ENCODE measurements around the gene HBP1. TPM values are rescaled to one million over a fixed set of nuclear protein-coding genes. Genes with fewer than 3 reads are reported as not detected.
"Not testable (repeated sequence)": the region's sequence is repeated elsewhere in the genome, so short reads cannot be mapped to it uniquely, and the experiment has no call there.

Gene HBP1
- total and polyA plus RNA-seq, 2 experiments from 2014 or later = 55.1 to 66.0 TPM

DNA sequence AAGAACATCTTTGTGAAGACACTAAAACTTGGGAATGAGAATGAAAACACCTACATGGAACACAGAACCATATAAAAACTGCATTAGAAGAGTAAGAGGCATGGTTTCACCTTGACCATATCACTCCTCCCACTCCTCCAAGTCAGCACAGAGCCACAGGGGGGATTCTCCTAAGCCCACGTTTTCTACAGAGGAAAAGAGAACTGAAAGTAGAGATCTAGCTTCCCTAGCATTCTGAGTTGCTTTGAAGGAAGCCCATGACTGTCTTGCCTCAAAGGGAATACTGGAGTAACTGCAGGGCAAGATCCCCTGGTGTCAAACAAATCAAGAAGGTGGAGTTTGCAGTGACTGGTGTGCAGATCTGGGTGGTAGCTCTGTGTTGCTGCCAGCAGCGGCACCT, 43.9 kb downstream of the HBP1 start:
- Histone ChIP-seq H3K27ac (no peak overlapping the region), H3K4me3 (no peak overlapping the region), H3K9me3 (ENCODE audit: low read depth) (no peaks in the 10 kb centered on the region), H3K27me3 (no peaks in the 10 kb centered on the region), H3K36me3 (peaks cover 3% of the 10 kb centered on the region), H3K4me1 (ENCODE audit: low read depth) (no peaks in the 10 kb centered on the region)
- no peak for DNase-seq (ENCODE audit: low read depth in 1 of 2, low spot score in 1 of 2)
- TF ChIP-seq, protein P1, sequence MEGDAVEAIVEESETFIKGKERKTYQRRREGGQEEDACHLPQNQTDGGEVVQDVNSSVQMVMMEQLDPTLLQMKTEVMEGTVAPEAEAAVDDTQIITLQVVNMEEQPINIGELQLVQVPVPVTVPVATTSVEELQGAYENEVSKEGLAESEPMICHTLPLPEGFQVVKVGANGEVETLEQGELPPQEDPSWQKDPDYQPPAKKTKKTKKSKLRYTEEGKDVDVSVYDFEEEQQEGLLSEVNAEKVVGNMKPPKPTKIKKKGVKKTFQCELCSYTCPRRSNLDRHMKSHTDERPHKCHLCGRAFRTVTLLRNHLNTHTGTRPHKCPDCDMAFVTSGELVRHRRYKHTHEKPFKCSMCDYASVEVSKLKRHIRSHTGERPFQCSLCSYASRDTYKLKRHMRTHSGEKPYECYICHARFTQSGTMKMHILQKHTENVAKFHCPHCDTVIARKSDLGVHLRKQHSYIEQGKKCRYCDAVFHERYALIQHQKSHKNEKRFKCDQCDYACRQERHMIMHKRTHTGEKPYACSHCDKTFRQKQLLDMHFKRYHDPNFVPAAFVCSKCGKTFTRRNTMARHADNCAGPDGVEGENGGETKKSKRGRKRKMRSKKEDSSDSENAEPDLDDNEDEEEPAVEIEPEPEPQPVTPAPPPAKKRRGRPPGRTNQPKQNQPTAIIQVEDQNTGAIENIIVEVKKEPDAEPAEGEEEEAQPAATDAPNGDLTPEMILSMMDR (IDR thresholded peaks at IDR 0.05; ENCODE audit: low read depth, low read length) = no peak

DNA sequence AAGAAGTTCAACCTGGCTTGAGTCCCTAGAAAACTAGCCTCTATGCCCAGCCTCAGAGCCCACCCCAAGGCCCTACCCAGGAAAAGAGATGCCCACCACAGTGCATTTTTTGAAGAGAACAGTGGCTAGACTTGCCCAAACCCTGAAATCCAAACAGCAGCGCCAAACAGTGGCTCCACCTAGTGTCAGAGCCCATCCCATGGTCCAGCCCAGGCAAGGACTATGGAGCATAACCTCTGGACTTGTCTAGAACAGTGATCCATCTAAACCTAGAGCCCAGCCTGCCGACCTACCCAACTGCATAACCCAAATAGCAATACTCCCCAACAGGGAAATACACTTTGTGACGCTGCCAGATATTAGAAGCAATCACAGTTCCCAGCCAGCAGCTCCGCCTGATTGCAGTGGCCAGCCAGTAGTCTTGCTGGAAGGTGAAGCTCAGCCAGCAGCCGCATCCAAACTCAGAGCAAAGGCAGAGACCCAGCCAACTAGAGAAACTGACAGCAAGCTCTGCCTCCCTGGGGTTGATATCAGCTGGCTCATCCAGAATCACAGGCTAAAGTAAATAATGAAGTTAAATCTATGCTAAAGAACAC, 44.5 kb downstream of the HBP1 start:
- Histone ChIP-seq H3K27me3 (no peaks in the 10 kb centered on the region), H3K36me3 (peaks cover 3% of the 10 kb centered on the region), H3K4me1 (ENCODE audit: low read depth) (no peaks in the 10 kb centered on the region), H3K4me3 (no peak overlapping the region), H3K27ac (no peak overlapping the region), H3K9me3 (ENCODE audit: low read depth) (no peaks in the 10 kb centered on the region)
- TF ChIP-seq, protein P1 (IDR thresholded peaks at IDR 0.05; ENCODE audit: low read depth, low read length) = no peak
- DNase-seq (ENCODE audit: low read depth in 1 of 2, low spot score in 1 of 2) = no peak

DNA sequence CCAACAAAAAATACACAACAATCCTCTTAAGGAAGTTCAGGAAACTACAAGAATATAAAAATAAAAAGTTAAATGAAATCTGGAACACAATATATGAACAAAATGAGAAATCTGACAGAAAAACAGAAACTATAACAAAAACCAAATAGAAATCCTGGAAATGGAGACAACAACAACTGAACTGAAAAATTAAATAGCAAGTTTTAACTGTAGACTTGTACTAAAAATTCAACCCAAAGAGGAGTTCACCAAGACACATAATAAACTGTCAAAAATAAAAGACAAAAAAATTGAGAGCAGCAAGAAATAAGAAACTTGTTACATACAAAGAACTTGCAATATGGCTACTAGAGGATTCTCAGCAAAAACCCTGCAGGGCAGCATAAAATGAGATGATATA, 45.1 kb downstream of the HBP1 start:
- H3K36me3 ChIP-seq = peaks cover 3% of the 10 kb centered on the region
- H3K4me3 ChIP-seq = no peak overlapping the region
- no peaks in the 10 kb centered on the region for H3K27me3 ChIP-seq
- H3K27ac ChIP-seq = no peak overlapping the region
- TF ChIP-seq, protein P1 (IDR thresholded peaks at IDR 0.05; ENCODE audit: low read depth, low read length) = no peak
- no peaks in the 10 kb centered on the region for H3K4me1 ChIP-seq (ENCODE audit: low read depth)
- no peaks in the 10 kb centered on the region for H3K9me3 ChIP-seq (ENCODE audit: low read depth)
- no peak for DNase-seq (ENCODE audit: low read depth in 1 of 2, low spot score in 1 of 2)

DNA sequence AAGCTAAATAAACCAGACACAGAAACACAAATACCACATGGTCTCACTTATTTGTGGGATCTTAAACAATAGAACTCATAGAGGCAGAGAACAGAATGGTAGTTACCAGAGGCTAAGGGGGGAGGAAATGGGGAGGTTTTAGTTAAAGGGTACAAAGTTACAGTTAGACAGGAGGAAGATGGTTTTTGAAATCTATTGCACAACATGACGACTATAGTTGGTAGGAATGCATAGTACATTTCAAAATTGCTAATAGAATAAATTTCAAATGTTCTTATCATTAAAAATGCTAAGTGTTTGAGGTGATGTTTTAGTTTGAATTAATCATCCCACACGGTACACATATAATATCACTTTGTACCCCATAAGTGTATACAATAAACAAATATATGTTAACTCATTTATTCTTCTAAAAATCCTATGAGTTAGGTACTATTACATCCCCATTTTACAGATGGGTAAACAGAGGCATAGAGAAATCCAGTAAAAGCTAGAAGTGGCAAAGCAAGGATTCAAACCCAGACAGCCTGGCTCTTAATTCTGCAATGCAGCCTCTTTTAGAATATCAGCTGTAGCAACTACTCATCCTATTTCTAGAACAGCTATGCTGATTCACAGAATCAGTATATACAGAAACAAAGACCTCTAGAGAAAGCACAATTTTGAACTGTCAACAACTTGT, 50.9 kb downstream of the HBP1 start:
- TF ChIP-seq, protein P1 (IDR thresholded peaks at IDR 0.05; ENCODE audit: low read depth, low read length) = no peak
- Histone ChIP-seq H3K27me3 (no peaks in the 10 kb centered on the region), H3K36me3 (no peaks in the 10 kb centered on the region), H3K27ac (peak overlapping the region; percentile 9), H3K4me3 (no peak overlapping the region), H3K9me3 (ENCODE audit: low read depth) (no peaks in the 10 kb centered on the region), H3K4me1 (ENCODE audit: low read depth) (peaks cover 21% of the 10 kb centered on the region)
- no peak for DNase-seq (ENCODE audit: low read depth in 1 of 2, low spot score in 1 of 2)

DNA sequence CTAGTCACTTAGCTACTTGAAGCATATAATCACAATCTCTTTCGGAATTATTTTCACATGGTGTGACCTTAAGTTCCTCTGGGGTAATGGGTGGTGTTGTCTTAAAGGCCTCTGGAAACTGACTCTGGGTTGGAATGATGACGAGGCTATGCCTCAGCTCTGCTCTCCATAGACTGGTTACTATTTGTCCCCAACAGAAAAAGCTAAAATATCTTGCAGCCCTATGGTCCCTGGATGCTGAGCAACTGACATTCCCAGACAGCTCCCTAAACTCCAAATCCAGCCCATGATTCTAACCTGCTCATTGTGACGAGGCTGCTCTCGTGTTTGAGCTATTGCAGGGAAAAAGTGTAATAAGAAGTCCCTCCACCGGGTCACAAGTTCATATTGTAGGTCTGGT, 51.6 kb downstream of the HBP1 start:
- H3K4me3 ChIP-seq = no peak overlapping the region
- peak overlapping the region; percentile 9 for H3K27ac ChIP-seq
- peaks cover 25% of the 10 kb centered on the region for H3K4me1 ChIP-seq (ENCODE audit: low read depth)
- no peaks in the 10 kb centered on the region for H3K27me3 ChIP-seq
- H3K9me3 ChIP-seq (ENCODE audit: low read depth) = no peaks in the 10 kb centered on the region
- no peak for DNase-seq (ENCODE audit: low read depth in 1 of 2, low spot score in 1 of 2)
- no peaks in the 10 kb centered on the region for H3K36me3 ChIP-seq
- TF ChIP-seq, protein P1 (IDR thresholded peaks at IDR 0.05; ENCODE audit: low read depth, low read length) = no peak

DNA sequence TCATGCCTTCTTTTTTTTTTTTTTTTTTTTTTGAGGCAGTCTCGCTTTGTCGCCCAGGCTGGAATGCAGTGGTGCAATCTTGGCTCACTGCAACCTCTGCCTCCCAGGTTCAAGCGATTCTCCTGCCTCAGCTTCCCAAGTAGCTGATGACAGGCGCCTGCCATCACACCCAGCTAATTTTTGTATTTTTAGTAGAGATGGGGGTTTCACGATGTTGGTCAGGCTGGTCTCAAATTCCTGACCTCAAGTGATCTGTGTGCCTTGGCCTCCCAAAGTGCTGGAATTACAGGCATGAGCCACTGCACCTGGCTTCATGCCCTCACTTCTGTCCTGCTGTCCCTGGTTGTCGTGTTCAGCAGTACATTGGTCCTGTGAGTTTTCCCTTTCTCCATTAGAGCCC, 52.0 kb downstream of the HBP1 start:
- Histone ChIP-seq H3K4me1 (ENCODE audit: low read depth) (peaks cover 25% of the 10 kb centered on the region), H3K27ac (peak overlapping the region; percentile 9)
- not testable (repeated sequence) for H3K4me3 ChIP-seq; H3K27me3 ChIP-seq; H3K9me3 ChIP-seq (ENCODE audit: low read depth); H3K36me3 ChIP-seq; DNase-seq (ENCODE audit: low read depth in 1 of 2, low spot score in 1 of 2)
